NCI-H128 (cell line): Measurements from ENCODE around the gene ABCC8.
"Not testable (repeated sequence)": the region's sequence is repeated elsewhere in the genome, so short reads cannot be mapped to it uniquely, and the experiment has no call there.

Experiments
- DNase-seq: peaks from one replicate; lab custom pipeline; 2025; ENCODE audit not compliant: unreplicated experiment; lab: John Stamatoyannopoulos, UW

ABCC8 gene

DNA sequence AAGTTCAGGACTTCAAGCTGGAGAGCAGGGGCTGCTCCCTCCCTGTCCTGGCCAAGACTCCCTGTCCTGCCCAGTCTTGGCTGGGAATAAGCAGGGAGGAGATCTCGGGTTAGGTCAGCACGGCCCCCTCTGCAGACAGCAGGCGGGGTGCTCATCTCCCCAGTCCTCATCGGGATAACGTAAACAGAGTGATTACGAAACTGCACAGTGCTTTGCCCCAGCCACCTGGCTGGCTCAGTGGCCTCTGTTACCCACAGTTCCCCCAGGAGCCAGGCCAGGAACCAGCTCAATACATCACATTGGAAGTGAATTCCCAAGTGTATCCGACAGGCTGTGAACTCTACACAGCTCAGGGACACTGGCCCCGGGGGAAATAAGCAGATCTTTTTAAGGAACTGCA is 45.5 kb downstream of the ABCC8 start:
- DNase-seq = no peak

DNA sequence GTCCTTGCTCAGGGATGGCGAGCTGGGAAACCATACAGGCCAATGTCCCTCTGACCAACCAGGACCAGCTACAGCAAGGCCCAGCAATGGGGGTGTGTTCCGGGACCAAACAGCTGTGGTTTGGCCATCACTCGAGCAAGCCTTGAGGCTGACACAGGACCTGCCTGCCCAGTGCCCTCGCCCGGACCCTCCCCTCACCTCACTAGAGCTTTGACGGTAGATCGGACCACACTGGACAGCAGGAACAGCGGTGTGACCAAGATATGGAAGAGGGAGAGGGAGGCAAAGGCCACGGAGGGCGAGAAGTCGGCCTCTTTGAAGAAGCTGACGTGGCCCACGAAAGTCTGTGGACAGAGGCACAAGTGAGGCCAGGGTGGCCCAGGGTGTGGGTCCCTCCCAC is 46.0 kb downstream of the ABCC8 start:
- DNase-seq = no peak

DNA sequence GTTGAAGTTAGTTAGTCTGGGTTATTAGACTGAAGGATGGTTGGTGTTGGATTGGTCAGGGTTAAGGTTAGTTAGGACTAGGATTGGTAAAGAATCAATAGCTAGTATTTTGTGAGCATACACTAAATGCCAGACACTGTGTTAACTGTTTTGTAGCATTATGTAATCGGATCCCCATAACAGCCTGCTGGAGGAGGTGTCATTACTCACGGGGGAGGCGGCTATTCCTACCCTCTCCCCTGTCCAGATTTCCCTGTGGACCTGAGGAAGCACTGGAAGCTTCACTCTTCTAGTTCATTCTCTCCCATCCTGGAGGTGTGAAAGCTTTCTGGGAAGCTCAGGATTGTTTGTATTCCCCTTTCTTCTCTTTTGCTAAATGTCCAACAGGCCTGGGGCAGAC is 47.7 kb downstream of the ABCC8 start:
- DNase-seq = no peak

DNA sequence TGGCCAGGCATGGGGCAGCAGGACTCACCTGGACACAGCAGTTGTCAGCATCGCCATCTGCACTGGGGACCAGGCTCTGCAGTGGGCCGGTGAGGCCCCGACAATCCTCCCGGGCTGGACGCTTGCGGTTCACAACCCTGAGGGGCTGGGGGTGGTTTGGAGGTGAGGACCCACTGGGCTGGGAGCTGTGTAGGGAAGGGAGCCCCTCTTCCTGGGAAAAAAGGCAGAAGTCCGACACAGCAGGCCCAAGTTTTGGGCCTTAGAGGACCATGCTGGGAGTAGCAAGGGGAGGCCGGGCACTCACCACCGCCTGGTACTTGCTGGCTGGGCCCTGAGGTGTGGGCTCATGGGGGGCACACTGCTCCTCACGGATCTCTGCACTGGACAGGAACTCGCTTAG is 48.4 kb downstream of the ABCC8 start:
- no peak for DNase-seq

DNA sequence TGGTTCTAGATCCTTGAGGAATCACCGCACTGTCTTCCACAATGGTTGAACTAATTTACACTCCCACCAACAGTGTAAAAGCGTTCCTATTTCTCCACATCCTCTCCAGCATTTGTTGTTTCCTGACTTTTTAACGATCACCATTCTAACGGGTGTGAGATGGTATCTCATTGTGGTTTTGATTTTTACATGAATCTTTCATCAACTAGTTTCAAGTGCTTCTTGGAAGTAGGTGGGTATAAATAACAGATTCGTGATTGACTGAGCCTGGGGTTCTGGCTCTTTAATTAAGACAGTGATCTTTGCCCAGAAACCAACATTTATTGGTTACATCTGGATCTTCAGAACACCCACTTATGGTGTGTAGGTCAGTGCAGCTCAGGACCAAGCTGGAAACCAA is 50.4 kb downstream of the ABCC8 start:
- DNase-seq = not testable (repeated sequence)

DNA sequence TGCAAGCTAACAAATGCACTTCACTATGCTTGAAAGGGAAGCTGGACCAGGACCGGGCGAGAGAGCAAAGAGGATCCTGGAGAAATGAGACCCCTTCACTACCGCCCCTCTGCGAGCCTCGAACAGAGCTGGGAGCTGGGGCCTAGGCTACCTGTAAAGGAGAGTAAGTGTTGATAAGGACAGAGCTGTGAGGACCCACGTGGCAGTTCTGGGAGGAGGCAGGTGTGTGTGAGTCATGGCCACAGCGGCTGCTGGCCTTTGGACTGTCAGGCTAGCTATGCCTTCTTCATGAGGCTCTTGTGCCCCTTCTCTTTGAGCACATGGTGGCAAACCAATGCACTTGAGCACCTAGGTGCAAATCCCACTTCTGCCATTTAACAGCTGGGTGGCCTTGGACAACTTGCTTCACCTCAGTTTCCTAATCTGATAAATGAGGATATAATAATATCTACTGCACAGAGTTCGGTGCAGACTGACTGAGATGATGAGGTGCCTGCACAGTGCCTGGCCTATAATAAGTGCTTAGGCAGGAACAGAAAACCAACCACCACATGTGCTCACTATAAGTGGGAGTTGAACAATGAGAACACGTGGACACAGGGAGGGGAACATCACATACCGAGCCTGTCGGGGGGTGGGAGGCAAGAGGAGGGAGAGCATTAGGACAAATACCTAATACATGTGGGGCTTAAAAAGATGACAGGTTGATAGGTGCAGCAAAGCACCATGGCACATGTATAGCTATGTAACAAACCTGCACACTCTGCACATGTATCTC is 52.9 kb downstream of the ABCC8 start:
- DNase-seq = no peak

DNA sequence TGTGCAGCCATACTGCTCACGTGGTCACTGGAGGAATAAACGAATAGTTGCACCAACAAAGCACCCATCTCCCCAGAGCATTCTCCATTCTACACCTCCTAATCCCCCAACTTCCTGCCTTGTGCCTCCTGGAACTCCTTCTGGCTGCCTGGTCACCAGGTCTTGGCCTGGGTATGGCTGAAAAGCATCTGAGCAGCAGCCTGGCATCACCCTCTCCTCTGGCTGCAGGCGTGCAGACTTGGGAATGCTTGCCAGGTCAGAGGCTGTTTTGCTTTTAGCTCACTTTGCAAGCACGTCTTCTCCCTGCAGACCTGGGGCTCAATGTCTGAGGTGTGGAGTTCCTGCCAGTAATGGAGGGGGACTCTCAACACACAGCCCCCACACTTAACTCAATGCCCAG is 54.9 kb downstream of the ABCC8 start:
- no peak for DNase-seq

DNA sequence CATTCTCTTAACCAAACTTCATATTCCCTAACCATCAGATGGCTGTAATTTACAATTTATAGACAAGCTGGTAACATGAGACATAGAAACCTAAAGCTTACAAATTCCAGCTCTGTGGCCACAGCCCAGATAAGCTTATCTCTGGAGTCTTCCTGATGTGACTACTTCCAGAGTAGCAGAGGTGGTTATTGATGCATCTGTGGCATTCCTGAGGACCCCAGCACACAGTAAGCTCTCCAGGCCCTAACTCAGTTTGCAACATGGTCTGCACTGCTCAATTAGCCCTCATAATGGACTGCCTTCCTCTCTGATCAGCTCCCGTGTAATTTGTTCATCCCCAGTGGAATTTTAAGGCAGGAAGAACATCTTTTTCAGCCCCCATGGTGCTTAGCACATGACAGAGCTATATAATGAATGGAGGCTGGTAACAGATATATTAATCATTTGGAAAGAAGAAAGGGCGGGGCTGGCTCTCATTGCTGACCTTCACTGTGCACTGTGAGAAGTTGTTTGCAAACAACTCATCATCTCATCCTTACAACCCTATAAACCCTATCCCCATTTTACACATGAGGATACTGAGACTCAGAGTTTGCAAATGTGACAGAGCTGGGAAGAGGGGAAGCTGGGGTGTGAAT is 58.1 kb downstream of the ABCC8 start:
- no peak for DNase-seq

DNA sequence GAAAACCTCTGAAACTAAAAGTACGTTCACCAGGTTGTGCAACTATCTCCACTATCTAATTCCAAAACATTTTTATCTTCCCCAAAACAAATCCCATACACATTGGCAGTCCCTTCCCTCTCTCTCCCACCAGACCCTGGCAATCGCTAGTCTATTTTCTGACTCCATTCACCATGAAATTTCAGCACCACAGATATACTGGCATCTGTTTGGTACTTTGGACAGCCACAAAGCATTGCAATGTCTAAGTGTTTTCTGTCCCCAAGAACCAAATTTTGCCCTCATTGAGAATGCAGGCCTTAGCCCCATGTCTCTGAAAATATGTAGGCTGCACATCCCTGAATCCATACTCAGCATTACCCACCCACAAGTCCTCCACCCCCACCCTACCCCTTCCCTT is 60.2 kb downstream of the ABCC8 start:
- no peak for DNase-seq

DNA sequence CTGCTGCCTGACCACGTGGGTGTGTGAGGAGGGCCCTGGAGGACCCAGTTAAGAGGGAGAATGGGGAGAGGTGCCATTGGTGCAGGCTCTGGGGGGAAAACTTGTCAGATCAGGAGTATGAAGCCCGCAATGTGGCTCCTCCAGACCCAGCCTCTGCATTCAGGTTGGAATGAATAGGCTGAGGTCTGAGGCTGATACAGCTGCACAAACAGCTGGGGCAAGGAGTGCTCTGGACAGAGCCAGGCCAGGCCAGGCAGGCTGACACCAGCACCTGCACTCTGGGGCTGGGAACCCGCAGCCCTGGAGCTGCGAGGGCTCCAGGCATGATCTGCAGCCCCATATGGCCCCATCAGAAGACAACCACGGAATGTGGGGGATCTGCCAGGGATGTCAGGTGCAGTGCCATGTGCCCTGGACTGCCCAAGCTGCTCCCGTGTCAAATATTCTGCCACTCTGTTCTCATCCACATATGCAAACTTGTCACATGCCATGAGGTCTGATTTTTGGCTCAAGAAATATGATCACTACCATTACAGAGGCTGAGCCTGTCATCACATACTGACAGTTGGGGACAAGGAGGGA is 61.0 kb downstream of the ABCC8 start:
- DNase-seq = no peak

DNA sequence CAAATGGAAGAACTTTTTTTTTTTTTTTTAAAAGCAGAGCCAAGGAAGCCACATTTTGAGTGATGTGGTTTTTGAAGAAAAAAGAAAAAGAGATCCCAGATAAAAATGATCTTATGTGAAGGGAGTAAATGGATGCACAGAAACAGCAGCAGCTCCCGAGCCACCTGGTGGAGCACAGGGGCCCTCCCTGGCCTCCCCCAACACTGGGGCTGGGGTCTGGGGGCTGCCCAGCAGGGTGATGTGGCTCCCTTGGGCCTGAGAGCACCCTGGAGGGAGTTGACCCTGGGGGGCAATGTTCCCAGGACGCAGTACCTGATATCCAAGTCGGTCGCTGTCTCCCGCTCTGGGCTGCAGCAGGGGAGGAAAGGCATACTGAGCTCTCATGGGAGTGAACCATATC is 61.7 kb downstream of the ABCC8 start:
- DNase-seq = no peak

DNA sequence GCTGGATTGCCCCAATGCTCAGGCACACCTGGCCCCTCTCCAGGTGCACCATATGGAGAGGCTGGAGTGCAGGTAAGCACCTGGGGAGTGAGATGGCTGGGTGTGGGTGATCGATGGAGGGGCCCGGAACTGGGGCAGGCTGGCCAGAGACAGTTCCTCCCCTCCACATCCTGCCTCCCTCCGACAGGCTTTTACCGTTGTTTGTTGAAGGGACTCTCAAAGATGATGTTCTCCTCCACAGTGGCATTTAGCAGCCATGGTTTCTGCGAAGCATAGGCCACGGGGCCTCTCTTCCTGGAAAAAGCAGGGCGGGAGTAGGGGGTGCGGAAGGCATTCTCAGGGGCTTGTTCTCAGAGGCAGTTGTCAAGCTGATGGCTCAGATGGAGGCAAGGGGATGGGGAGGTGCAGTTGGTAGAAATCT is 62.3 kb downstream of the ABCC8 start:
- no peak for DNase-seq

DNA sequence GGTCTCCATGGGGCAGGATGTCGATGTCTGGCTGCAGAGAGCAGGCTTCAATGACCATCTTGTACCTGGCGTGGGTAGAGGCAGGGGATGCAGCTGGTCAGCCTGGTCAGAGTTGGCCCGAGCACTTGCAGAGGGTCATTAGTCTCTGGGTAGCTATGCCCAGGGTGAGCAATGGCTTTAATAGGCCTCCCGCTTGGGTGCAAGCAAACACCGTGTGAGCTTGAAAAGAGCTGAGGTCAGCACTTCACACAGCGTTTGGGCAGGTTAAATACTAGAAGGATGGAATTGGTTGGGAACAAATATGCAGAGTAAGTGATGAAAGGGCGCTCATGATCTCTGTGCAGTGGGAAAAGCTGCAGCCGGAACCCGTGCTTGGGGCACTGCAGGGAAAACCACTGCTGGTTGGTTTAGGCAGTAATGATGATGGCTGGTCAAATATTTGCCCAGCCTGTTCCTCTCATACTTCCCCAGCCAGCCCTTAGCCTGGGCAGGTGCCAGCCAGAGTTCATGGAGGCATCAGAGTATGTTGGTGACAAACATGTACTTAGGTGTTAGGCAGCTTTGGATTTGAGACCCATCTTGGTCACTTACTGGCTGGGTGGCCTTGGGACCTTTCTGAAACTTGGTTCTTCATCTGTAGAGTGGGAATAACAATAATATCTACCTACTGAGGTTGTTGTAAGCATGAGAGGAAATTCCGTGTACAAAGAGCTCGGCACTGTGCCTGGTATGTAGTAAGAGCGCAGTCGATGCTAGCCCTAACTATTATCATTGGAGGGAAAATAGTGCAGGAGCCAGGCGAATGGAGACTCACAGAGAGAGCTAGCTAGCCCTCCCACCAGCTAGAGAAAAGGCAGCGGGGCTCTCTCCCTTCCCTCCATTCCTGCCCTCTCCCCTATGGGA is 63.0 kb downstream of the ABCC8 start:
- no peak for DNase-seq

DNA sequence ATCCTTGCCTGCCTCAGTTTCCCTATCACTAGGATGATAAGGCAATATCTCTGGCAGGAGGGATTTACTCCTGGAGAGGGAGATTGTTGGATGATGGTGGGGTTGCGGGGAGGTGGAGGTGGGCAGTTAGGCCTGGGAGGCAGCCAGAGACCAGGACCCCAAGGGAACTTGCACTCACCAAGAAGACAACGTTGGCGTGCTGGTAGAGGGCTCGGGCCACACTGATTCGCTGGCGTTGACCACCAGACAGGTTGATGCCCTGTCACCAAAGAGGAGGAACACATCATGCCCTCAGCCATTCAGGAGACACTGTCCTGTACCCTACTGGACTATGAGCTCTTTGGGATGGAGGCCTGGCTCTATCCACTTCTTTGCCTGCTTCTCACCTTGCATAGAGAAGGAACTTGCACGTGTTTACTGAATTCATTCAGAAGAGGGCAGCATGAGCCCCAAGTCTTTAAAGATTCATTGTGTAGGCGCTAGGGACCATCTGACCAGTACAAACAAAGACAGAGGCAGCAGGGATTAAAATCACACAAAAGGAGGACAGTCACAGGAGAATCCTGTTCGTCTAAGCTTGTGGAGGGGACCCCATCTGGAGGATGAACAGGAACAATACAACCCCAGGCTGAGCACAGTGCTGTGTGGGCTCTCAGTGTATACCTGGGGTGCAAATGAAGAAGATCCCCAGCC is 64.0 kb downstream of the ABCC8 start:
- DNase-seq = no peak

DNA sequence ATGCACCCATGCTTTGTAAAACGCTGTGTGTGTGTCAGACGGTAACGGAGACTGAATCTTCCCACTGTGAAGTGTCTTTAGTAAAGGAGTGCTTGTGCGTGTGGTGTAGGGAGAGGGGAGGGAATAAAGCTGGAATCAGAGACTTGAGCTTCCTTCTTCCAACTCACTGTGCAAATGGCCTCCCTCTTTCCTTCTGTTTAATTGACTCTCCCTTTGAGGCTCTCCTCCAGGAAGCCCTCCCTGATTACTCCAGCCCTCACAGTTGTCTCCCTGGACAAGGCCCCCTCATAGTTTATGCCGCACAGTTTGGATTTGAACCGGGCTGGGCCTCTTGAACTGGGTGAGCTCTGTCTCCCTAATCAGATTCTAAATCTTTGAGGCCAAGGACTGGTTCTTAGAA is 65.2 kb downstream of the ABCC8 start:
- no peak for DNase-seq

DNA sequence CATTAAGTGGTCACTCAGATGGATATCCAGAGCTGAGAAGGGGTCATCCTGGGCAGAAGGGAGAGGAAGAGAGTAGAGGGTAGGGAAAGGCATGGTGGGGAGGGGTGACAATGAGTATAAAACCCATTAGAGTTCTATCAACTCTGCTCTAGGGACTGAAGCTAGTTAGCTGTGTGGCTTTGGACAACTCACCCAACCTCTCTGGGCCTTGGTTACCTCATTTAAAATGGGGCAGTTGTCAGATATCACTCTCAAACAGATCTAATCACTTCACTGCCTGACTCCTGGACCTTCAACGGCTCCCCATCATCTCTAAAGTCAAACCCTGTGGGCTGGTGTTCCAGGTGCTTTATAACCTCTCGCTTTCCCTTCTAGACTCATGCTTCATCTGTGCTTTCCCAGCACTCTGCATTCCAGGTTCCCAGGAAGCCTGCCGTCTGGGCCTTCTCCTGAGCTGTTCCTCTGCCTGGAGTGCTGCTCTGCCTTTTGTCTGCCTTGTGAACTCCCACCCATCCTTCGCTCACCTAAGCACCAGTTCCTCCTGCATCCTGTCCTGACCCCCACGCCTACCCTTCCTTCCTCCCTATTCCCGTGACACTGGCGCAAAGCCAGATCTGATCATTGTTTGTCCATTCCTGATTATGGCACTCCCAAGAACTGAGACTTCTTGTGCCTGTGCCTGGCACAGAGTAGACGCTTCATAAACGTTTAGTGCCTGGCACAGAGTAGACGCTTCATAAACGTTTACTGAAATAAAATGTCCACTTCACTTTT is 65.9 kb downstream of the ABCC8 start:
- DNase-seq = no peak

DNA sequence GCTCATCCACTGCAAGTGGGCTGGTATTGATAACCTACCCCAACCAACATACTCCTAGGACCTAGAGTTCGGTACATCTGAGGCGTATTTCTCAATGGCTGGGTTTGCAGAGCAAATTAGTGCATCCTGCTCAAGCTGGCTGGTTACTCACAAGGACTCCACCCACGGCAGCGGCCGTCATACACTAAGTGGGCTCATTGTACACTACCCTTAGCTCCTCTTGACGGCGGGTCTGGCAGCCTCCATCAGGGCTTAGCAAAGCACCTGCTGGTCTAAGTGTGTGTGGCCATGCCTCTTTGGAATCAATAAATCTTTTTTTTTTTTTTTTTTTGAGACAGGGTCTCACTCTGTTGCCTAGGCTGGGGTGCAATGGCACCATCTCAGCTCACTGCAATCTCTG is 68.0 kb downstream of the ABCC8 start:
- no peak for DNase-seq

DNA sequence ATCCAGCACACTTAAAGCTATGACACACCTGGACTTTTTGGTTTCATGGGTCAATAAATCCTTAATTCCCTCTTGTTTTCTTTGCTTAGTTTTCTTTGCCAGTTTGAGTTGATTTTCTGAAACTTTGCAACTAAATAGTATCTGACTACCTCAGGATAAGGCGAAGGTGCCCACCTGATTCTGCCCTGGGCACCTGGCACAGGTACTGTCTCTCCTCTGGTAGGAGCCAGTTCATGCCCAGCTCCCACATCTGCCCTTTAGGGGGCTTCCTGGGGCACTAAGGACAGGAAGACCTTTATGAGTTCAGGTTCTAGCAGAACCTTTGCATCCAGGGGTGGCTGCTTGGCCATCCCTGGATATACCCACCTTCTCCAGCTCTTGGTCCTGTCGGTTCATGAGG is 68.6 kb downstream of the ABCC8 start:
- DNase-seq = no peak

DNA sequence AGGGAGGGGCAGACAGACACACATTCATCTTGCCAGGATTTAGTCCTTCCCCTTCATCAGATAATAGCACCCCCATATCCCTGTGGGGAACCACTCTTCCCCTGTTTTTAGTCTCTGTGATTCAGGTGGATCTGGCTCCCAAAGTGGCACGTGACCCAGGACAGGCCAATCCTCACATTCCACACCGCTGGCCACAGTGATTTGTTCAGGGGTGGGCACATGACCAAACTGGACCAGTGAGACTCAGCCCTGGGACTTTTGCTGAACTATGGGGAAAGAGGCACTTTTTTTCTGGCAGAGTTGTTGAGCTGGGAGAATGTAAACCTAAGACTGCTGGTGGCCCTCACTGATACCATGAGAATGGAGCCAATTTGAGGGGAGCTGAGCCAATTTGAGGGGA is 69.1 kb downstream of the ABCC8 start:
- DNase-seq = no peak

DNA sequence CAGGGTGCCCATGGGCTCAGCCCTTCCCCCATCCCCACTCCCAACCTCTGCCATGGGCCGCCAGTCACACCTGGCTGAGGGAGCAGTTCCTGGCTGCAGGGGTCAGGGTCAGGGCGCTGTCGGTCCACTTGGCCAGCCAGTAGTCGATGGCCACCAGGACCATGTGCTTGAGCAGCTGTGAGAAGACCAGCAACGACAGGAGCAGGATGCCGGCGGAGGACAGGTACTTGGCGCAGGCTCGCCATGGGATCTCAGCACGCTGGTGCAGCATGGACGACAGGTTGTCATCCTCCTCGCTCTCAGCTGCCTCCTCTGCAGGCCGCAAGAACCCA is 69.9 kb downstream of the ABCC8 start:
- no peak for DNase-seq
